ENCODE data around the gene SPAST. TPM values are rescaled to one million over a fixed set of nuclear protein-coding genes. Genes with fewer than 3 reads are reported as not detected.

SPAST gene
- total and polyA plus RNA-seq, 8 donors: 2.5 to 10.4 (median 5.9) TPM

- ATAC-seq: peak in 1 of 4 donors; percentile 1
- peak overlapping the region; percentile 78 to 94 (median 85) for H3K27ac ChIP-seq
- DNase-seq: no peak
- TF ChIP-seq, protein P1, sequence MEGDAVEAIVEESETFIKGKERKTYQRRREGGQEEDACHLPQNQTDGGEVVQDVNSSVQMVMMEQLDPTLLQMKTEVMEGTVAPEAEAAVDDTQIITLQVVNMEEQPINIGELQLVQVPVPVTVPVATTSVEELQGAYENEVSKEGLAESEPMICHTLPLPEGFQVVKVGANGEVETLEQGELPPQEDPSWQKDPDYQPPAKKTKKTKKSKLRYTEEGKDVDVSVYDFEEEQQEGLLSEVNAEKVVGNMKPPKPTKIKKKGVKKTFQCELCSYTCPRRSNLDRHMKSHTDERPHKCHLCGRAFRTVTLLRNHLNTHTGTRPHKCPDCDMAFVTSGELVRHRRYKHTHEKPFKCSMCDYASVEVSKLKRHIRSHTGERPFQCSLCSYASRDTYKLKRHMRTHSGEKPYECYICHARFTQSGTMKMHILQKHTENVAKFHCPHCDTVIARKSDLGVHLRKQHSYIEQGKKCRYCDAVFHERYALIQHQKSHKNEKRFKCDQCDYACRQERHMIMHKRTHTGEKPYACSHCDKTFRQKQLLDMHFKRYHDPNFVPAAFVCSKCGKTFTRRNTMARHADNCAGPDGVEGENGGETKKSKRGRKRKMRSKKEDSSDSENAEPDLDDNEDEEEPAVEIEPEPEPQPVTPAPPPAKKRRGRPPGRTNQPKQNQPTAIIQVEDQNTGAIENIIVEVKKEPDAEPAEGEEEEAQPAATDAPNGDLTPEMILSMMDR (IDR thresholded peaks at IDR 0.05): no peak
- H3K9me3 ChIP-seq: no peaks in the 10 kb centered on the region
- intact Hi-C loops (cut with DNase I): no loop called here
- 1% methylated on average over 11 of the region's 11 CpGs for WGBS, 2 donors
- FAIRE-seq: no peak
- H3K27me3 ChIP-seq: no peaks in the 10 kb centered on the region
- peaks cover 0 to 14% (median 10%) of the 10 kb centered on the region in 3 donors for H3K4me1 ChIP-seq
- H3K36me3 ChIP-seq: no peaks in the 10 kb centered on the region
- H3K4me3 ChIP-seq: peak overlapping the region; percentile 61 to 78 (median 74)
Measured at GRCh38 chr2:32166115-32166574, 102.8 kb downstream of the SPAST start.

DNA sequence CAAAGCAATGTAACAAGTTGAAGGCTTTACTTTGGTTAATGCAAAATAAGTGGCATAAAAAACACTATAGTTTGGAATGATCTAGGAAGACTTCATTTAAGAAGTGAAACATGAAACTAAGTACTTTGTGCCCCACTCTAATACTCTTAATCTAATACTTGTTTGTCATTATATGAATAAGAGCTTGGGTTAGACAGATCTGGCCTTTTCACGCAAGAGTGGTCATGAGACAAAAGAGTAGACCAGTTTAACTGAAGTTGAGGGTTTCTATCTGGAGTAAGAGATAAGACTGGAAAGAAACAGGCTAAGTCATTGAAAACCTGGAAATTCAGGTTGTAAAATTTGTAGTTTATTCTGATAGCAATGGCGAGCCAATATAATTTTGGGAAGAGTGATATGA, 105.2 kb downstream of the SPAST start:
- H3K4me3 ChIP-seq: no peak overlapping the region

GRCh38 chr2:32172870-32173269, 109.5 kb downstream of the SPAST start:
- Histone ChIP-seq H3K4me3 (no peak overlapping the region), H3K4me1 (peaks cover 0 to 1% (median 0%) of the 10 kb centered on the region in 3 donors), H3K36me3 (peaks cover 0 to 6% (median 0%) of the 10 kb centered on the region in 3 donors), H3K9me3 (no peaks in the 10 kb centered on the region), H3K27me3 (no peaks in the 10 kb centered on the region), H3K27ac (no peak overlapping the region)
- FAIRE-seq: no peak
- intact Hi-C loops (cut with DNase I): no loop called here
- TF ChIP-seq, protein P1 (IDR thresholded peaks at IDR 0.05): no peak
- 93 to 98% methylated on average over 2 of the region's 2 CpGs for WGBS, 2 donors
- no peak for ATAC-seq
- DNase-seq: no peak

More for the DNA sequence above, 105.2 kb downstream of the SPAST start:
- no peak for DNase-seq
- TF ChIP-seq, protein P1 (IDR thresholded peaks at IDR 0.05): no peak
- Histone ChIP-seq H3K9me3 (no peaks in the 10 kb centered on the region), H3K36me3 (no peaks in the 10 kb centered on the region), H3K27ac (no peak overlapping the region), H3K27me3 (no peaks in the 10 kb centered on the region), H3K4me1 (peaks cover 0 to 14% (median 10%) of the 10 kb centered on the region in 3 donors)
- no peak for FAIRE-seq
- intact Hi-C loops (cut with DNase I): no loop called here
- ATAC-seq: no peak
- 56 to 84% methylated on average over 2 of the region's 2 CpGs for WGBS, 2 donors

GRCh38 chr2:32182667-32183066, 119.3 kb downstream of the SPAST start:
- peaks cover 0 to 22% (median 0%) of the 10 kb centered on the region in 3 donors for H3K36me3 ChIP-seq
- H3K4me1 ChIP-seq: no peaks in the 10 kb centered on the region
- TF ChIP-seq, protein P1 (IDR thresholded peaks at IDR 0.05): no peak
- no peak overlapping the region for H3K27ac ChIP-seq
- no peaks in the 10 kb centered on the region for H3K27me3 ChIP-seq
- FAIRE-seq (no peak), ATAC-seq (no peak), DNase-seq (no peak)
- no peak overlapping the region for H3K4me3 ChIP-seq
- WGBS, 2 donors: 94 to 97% methylated on average over 6 of the region's 6 CpGs
- H3K9me3 ChIP-seq: no peaks in the 10 kb centered on the region
- intact Hi-C loops (cut with DNase I): no loop called here

DNA sequence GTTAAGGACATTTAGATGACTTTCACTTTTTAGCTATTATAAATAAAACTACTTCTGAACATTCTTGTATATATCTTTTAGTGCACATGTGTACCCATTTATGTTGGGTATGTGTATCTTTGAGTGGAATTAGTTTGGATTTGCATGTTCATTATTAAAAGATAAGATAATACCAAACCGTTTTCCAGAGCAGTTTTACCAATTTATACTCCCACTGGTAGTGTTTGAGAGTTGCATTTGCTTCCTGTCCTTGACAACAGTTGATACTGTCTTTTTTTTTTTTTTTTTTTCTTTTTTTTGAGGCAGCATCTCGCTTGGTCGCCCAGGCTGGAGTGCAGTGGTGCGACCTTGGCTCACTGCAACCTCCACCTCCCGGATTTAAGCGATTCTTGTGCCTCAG, 125.7 kb downstream of the SPAST start:
- ATAC-seq (no peak), DNase-seq (no peak), FAIRE-seq (no peak)
- no peaks in the 10 kb centered on the region for H3K4me1 ChIP-seq
- whole genome bisulfite sequencing, 2 donors: 80 to 82% methylated on average over 6 of the region's 6 CpGs
- H3K36me3 ChIP-seq: peaks cover 0 to 23% (median 0%) of the 10 kb centered on the region in 3 donors
- no peak overlapping the region for H3K4me3 ChIP-seq
- H3K27ac ChIP-seq: no peak overlapping the region
- intact Hi-C loops (cut with DNase I): no loop called here
- no peaks in the 10 kb centered on the region for H3K27me3 ChIP-seq
- H3K9me3 ChIP-seq: no peaks in the 10 kb centered on the region
- TF ChIP-seq, protein P1 (IDR thresholded peaks at IDR 0.05): no peak
